GM12864 (cell line): ENCODE results near the gene CDH13.

Experiments used
- DNase-seq: peaks from one replicate; pipeline ENCODE4 v3.0.0-alpha.2; 2011; ENCODE audit warnings: low read depth
- H3K4me3 ChIP-seq: 2 replicates; pipeline ENCODE4 v1.5.1; 2011; ENCODE audit warnings: mild to moderate bottlenecking, low read depth, low read length, control low read depth
- CTCF ChIP-seq: IDR thresholded peaks from 2 replicates; pipeline ENCODE4 v1.5.1; 2011; ENCODE audit warnings: low read depth, mild to moderate bottlenecking, moderate library complexity, low read length, control low read depth, inconsistent platforms; ENCODE audit errors: missing control alignments

The CDH13 gene

GRCh38 chr16:82605863-82606620 lies 20.7 kb upstream of the CDH13 start:
- no peak for TF ChIP-seq CTCF
- no peak overlapping the region for H3K4me3 ChIP-seq

GRCh38 chr16:82609140-82609539 lies 17.6 kb upstream of the CDH13 start:
- H3K4me3 ChIP-seq, result no peak overlapping the region
- no peak for TF ChIP-seq CTCF
- DNase-seq, result no peak

More at GRCh38 chr16:82605863-82606620, 20.7 kb upstream of the CDH13 start:
- no peak for DNase-seq

- no peak for DNase-seq
- H3K4me3 ChIP-seq, result no peak overlapping the region
- no peak for TF ChIP-seq CTCF
These were observed 14.5 kb upstream of the CDH13 start for GRCh38 chr16:82612263-82612662.

GRCh38 chr16:82616356-82616755 lies 10.4 kb upstream of the CDH13 start:
- H3K4me3 ChIP-seq, result no peak overlapping the region
- no peak for DNase-seq
- TF ChIP-seq CTCF, result no peak

GRCh38 chr16:82621781-82622180 lies 5.0 kb upstream of the CDH13 start:
- DNase-seq, result no peak
- TF ChIP-seq CTCF, result no peak
- no peak overlapping the region for H3K4me3 ChIP-seq

GRCh38 chr16:82623241-82623640 lies 3.5 kb upstream of the CDH13 start:
- no peak overlapping the region for H3K4me3 ChIP-seq
- no peak for DNase-seq
- TF ChIP-seq CTCF, result no peak
